NCI-H526 (cell line): ENCODE data around the gene OCEL1.
"Not testable (repeated sequence)": the region's sequence is repeated elsewhere in the genome, so short reads cannot be mapped to it uniquely, and the experiment has no call there.

Source experiments
- DNase-seq, 2 experiments: peaks; one replicate each; lab custom pipeline; 2025; lab: John Stamatoyannopoulos, UW

The OCEL1 gene

DNA sequence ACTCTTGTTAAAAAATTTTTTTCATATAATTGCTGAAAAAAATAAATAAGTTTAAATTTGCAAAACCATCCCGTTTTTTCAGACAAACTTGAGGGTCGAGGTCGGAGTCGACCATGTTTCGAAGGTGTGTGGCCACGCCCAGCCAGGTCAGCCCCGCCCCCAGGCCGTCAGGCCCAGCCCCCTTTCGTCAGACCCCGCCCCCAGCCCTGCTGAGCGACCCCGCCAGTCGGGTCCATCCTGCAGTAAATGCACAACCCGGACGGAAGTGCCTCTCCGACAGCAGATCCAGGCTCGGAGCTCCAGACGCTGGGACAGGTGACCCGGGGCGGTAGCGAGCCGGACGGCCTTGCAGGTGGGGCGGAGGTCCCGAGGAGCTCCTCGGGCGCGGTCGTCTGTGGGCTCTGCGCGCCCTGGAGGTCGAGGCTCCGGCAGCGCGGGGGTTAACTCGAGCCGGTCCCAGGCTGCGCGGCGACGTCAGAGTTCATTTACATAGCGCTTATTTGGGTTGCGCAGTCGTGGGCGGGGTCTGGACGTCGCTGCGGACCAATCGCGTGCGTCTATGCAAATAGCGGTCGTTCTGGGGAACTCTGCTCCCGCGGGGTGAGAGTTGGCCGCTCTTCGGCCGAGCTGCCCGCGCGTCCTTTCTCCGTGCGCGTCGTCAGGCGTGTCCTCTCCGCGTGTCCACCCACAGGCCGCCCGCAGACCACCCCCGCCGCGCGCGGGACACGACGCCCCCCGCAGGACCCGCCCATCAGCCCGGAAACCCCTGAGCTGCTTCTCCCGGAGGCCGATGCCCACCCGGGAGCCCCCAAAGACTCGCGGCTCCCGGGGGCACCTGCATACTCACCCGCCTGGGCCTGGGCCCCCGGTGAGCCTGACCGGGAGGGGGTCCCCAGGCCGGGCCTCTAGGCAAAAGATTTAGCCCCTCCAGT is at the start of gene OCEL1:
OCEL1 (plus strand) TSS at position 225 of the 932 bp plus-strand sequence; CDS start at position 247, 22 bp downstream.
- peak; percentile 92 to 97 for DNase-seq

DNA sequence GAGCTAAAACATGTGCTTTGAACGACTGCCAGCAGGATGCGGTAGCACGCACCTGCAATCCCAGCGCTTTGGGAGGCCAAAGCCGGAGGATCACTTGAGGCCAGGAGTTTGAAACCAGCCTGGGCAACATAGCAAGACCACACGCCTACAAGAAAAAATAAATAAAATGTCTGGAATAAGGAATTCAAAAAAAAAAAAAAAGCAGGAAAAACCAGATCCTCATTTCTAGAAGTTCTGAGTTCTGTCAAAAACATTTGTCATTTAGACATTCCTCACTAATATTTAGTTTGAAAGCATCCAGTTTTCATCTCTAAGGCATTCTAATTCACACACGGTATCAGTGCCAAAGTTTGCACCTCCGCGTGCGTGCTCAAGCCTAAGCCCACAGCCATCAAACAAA is 47.7 kb upstream of the OCEL1 start:
- no peak for DNase-seq

GRCh38 chr19:17180997-17181702 is 44.9 kb upstream of the OCEL1 start:
- peak; percentile 46 to 72 for DNase-seq

GRCh38 chr19:17183271-17183761 is 42.7 kb upstream of the OCEL1 start:
- no peak for DNase-seq

DNA sequence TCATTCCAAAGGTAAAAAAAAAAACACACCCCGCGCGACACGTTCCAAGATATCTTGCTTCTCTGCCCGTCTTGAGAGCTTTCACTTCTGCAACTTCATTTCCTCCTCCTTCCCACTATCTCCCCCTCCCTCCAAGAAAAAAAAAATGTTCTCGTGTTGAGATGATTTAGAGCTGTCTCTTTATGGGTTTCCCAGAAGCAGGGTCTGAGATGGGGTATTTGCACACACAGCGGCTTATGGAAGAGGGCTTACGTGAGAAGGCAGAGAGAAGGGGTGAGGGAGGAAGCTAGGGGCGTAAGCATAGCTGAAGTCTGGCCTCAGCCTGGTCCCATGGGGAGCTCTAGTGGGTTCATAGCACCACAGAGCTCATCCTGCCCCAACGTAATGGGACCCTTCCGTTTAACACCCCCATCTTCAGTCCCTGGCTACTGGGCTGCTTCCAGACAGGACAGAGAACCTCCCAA is 42.1 kb upstream of the OCEL1 start:
- DNase-seq: no peak

- DNase-seq: no peak
Observed at GRCh38 chr19:17184371-17184841, 41.6 kb upstream of the OCEL1 start.

- DNase-seq: no peak
Observed at GRCh38 chr19:17185590-17185989, 40.4 kb upstream of the OCEL1 start.

- DNase-seq: not testable (repeated sequence)
Observed at GRCh38 chr19:17191736-17192135, 34.3 kb upstream of the OCEL1 start.

- DNase-seq: no peak
Observed at GRCh38 chr19:17192751-17193150, 33.3 kb upstream of the OCEL1 start.

GRCh38 chr19:17194608-17195007 is 31.4 kb upstream of the OCEL1 start:
- DNase-seq: no peak

GRCh38 chr19:17195106-17195505 is 30.9 kb upstream of the OCEL1 start:
- DNase-seq: no peak

DNA sequence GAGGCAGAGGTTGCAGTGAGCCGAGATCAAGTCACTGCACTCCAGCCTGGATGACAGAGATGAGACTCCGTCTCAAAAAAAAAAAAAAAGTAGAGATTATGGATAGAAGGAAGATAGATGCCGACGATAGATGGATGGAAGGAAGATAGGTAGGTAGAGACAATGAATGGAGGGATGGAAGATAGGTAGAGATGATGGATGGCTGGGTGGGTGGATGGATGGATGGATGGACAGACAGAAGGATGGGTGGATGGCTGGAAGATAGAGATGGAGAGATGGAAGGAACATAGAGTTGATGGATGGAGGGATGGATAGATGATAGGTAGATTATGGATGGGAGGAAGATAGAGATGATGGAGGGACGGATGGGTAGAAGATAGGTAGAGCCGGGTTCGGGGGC is 29.4 kb upstream of the OCEL1 start:
- DNase-seq: no peak

- no peak for DNase-seq
Observed at GRCh38 chr19:17197666-17198065, 28.4 kb upstream of the OCEL1 start.

- DNase-seq: no peak
Observed at GRCh38 chr19:17200408-17201079, 25.5 kb upstream of the OCEL1 start.

- no peak for DNase-seq
Observed at GRCh38 chr19:17202249-17202648, 23.8 kb upstream of the OCEL1 start.

GRCh38 chr19:17202713-17203112 is 23.3 kb upstream of the OCEL1 start:
- no peak for DNase-seq

- DNase-seq: peak; percentile 3 to 53
Observed at GRCh38 chr19:17205237-17206140, 20.5 kb upstream of the OCEL1 start.

- no peak for DNase-seq
Observed at GRCh38 chr19:17206736-17207581, 19.1 kb upstream of the OCEL1 start.

DNA sequence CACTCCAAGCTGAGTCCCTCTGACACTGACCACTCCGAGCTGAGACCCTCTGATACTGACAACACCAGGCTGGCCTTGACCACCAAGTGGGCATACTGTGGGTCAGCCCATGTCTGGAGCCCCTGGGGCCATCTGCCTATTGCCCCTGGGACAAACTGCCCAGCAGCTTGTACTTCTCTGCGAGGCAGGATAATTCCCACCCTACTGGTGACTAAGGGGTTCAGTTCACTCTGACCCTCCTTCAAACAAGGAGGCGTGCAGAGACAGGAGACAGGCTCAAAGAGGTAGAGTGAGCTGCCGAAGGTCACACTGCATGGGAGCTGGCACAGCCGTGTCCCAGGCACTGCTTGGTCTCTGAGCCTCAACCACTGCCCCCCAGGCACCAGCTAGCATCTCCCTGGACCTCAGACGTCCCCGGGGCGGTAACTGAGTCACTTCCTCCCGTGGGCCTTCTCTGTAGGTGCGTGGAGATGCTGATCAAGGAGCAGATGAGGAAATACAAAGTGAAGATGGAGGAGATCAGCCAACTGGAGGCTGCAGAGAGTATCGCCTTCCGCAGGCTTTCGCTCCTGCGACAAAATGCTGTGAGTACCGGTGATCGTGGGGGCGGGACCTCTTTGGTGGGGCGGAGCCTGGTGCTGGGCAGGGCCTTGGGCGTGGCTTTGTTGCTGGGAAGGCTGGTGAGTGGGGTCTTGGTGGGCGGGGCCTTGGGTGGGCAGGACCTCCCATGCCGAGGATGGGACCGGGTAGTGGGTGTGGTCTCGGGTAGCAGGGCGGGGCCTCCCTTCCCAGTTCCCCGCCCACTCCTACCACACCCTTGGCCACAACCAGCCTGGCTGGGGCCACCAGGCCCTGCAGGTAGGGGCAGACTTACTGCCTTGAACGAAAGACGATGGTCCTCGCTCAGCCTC is 16.6 kb upstream of the OCEL1 start:
- peak; percentile 6 to 81 for DNase-seq
